ENCODE measurements around the gene PTPRN2.

DNA sequence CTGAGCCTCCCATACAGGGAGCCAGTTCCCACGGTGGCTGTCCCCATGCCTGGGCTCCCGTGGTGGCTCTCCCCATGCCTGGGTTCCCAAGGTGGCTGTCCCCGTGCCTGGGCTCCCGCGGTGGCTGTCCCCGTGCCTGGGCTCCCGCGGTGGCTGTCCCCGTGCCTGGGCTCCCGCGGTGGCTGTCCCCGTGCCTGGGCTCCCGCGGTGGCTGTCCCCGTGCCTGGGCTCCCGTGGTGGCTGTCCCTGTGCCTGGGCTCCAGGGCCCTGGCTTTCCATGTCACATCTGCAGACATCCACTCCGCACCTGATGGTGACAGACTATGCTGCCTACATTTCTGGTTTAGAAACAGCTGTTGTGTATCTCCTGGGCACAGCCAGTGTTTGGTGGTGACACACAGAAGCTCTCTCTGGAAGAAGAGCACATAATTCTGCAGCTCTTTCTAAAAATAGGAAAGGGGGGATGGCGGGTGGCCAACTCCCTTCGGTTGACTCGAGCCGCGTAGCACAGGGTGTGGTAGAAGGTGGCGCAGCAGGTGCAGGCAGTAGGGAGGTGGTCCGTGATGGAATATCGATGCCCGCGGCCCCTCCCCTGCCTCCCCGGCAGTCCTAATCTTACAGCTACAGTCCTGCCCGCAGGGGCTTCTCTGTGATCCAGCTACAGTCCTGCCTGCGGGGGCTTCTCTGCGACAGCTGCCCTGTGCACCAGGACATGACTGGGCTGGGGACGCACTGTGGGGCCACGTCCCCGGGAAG lies 999.6 kb downstream of the PTPRN2 start:
- TF ChIP-seq POLR2AphosphoS5 (IDR thresholded peaks at IDR 0.05) (no peak), POLR2A (IDR thresholded peaks at IDR 0.05) (no peak)
- TF ChIP-seq, protein P1, sequence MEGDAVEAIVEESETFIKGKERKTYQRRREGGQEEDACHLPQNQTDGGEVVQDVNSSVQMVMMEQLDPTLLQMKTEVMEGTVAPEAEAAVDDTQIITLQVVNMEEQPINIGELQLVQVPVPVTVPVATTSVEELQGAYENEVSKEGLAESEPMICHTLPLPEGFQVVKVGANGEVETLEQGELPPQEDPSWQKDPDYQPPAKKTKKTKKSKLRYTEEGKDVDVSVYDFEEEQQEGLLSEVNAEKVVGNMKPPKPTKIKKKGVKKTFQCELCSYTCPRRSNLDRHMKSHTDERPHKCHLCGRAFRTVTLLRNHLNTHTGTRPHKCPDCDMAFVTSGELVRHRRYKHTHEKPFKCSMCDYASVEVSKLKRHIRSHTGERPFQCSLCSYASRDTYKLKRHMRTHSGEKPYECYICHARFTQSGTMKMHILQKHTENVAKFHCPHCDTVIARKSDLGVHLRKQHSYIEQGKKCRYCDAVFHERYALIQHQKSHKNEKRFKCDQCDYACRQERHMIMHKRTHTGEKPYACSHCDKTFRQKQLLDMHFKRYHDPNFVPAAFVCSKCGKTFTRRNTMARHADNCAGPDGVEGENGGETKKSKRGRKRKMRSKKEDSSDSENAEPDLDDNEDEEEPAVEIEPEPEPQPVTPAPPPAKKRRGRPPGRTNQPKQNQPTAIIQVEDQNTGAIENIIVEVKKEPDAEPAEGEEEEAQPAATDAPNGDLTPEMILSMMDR (IDR thresholded peaks at IDR 0.05), result no peak
